ENCODE results near the gene SLC16A12.

DNA sequence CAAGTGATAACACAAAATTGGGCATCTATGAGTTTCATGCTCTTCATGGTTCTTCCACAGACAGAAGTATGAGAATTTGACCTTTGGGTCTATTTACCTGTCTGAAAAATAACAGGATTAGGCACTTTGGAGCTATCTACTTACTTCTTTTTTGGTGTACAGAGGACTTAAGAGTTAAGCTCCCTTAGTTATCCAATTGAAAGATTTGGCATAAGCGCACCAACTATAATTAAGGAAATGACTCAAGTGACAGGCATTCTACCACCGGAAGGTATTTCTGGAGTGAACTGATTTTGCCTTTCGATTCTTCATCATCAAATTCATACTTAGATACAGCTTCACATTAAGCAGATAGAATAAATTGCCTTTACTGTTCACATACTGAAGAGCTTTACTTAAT, 77.1 kb downstream of the SLC16A12 start:
- TF ChIP-seq, protein P1, sequence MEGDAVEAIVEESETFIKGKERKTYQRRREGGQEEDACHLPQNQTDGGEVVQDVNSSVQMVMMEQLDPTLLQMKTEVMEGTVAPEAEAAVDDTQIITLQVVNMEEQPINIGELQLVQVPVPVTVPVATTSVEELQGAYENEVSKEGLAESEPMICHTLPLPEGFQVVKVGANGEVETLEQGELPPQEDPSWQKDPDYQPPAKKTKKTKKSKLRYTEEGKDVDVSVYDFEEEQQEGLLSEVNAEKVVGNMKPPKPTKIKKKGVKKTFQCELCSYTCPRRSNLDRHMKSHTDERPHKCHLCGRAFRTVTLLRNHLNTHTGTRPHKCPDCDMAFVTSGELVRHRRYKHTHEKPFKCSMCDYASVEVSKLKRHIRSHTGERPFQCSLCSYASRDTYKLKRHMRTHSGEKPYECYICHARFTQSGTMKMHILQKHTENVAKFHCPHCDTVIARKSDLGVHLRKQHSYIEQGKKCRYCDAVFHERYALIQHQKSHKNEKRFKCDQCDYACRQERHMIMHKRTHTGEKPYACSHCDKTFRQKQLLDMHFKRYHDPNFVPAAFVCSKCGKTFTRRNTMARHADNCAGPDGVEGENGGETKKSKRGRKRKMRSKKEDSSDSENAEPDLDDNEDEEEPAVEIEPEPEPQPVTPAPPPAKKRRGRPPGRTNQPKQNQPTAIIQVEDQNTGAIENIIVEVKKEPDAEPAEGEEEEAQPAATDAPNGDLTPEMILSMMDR (IDR thresholded peaks at IDR 0.05): no peak
- TF ChIP-seq POLR2AphosphoS5 (IDR thresholded peaks at IDR 0.05): no peak
- TF ChIP-seq POLR2A (IDR thresholded peaks at IDR 0.05): no peak
